H1 (cell line): Measurements from ENCODE around the gene ADARB2. TPM values are rescaled to one million over a fixed set of nuclear protein-coding genes. Genes with fewer than 3 reads are reported as not detected.

Experiments
- CTCF ChIA-PET: fragments of 300-600 bp; sonication (Branson Sonifier 250); formaldehyde crosslinking; loops from one replicate; lab custom pipeline; 2021; ENCODE audit not compliant: partially characterized antibody; lab: Charles Lee
- POLR2A ChIA-PET: fragments of 300-600 bp; sonication (Branson Sonifier 250); formaldehyde crosslinking; loops from one replicate; lab custom pipeline; 2021; ENCODE audit warnings: inconsistent platforms; ENCODE audit not compliant: partially characterized antibody; lab: Charles Lee
- DNase-seq, 2 experiments: peaks; one replicate each; pipeline versions ENCODE4 v3.0.0 to v3.0.0-alpha.2; 2010 to 2022; ENCODE audit warnings: low spot score in 2 of 2, low read depth in 1 of 2, mixed read lengths in 1 of 2
- FAIRE-seq: peaks from 2 replicates; lab custom pipeline; 2011; peaks lifted over from hg19 to GRCh38; lab: Jason Lieb, UNC
- H2AFZ ChIP-seq: 2 replicates; pipeline ENCODE4 v1.8.1; 2012; ENCODE audit warnings: low read length, inconsistent platforms
- H2AK5ac ChIP-seq: 2 replicates; pipeline ENCODE4 v1.6.1; 2013; ENCODE audit warnings: low read depth, low read length
- H2BK120ac ChIP-seq: replicated peaks from 2 replicates; pipeline ENCODE3; 2013; ENCODE audit warnings: low read depth, low read length, inconsistent platforms
- H2BK12ac ChIP-seq: 2 replicates; pipeline ENCODE4 v1.6.1; 2013; ENCODE audit warnings: low read depth, low read length
- H2BK15ac ChIP-seq: 2 replicates; pipeline ENCODE4 v1.6.1; 2013; ENCODE audit warnings: low read length
- H2BK20ac ChIP-seq: 2 replicates; pipeline ENCODE4 v1.6.1; 2013; ENCODE audit warnings: low read length
- H2BK5ac ChIP-seq: 2 replicates; pipeline ENCODE4 v1.6.1; 2013; ENCODE audit warnings: low read depth, low read length
- H3K14ac ChIP-seq: 2 replicates; pipeline ENCODE4 v1.6.1; 2013; ENCODE audit warnings: inconsistent platforms; ENCODE audit not compliant: insufficient read length
- H3K18ac ChIP-seq: 2 replicates; pipeline ENCODE4 v1.6.1; 2013; ENCODE audit warnings: low read length; ENCODE audit errors: extremely low read depth
- H3K23ac ChIP-seq: 2 replicates; pipeline ENCODE4 v1.6.1; 2013; ENCODE audit warnings: inconsistent platforms; ENCODE audit not compliant: insufficient read length
- H3K23me2 ChIP-seq: 2 replicates; pipeline ENCODE4 v1.6.1; 2013; ENCODE audit warnings: low read depth, low read length
- H3K27ac ChIP-seq: 2 replicates; pipeline ENCODE4 v1.6.1; 2011; ENCODE audit warnings: low read depth, low read length, inconsistent platforms
- H3K27me3 ChIP-seq, 4 experiments: replicated peaks in 1 of 4; 1 replicate in 1 of 4; 2 replicates in 3 of 4; pipeline versions ENCODE4 v1.6.1 to v1.8.1; 2011 to 2013; ENCODE audit warnings: low read length in 3 of 4, mild to moderate bottlenecking in 3 of 4, inconsistent platforms in 2 of 4, mixed read lengths in 2 of 4, moderate library complexity in 1 of 4; ENCODE audit not compliant: control insufficient read depth in 3 of 4, insufficient read depth in 3 of 4; ENCODE audit errors: extremely low read depth in 1 of 4
- H3K36me3 ChIP-seq, 4 experiments: 2 replicates each; pipeline versions ENCODE4 v1.6.1 to v1.8.1; 2011 to 2013; ENCODE audit warnings: mild to moderate bottlenecking in 4 of 4, low read length in 3 of 4, moderate library complexity in 2 of 4, control low read depth in 1 of 4, inconsistent platforms in 1 of 4; ENCODE audit not compliant: insufficient read depth in 4 of 4, control insufficient read depth in 2 of 4
- H3K4ac ChIP-seq: replicated peaks from 2 replicates; pipeline ENCODE3; 2013; ENCODE audit warnings: low read length, low read depth, mixed read lengths, inconsistent platforms; ENCODE audit not compliant: insufficient read length
- H3K4me1 ChIP-seq, 4 experiments: replicated peaks in 1 of 4; 1 replicate in 1 of 4; 2 replicates in 3 of 4; pipeline versions ENCODE4 v1.6.1 to v1.8.1; 2011 to 2013; ENCODE audit warnings: low read length in 3 of 4, inconsistent platforms in 2 of 4, mixed read lengths in 1 of 4; ENCODE audit not compliant: insufficient read depth in 4 of 4, control insufficient read depth in 3 of 4
- H3K4me2 ChIP-seq, 2 experiments: 2 replicates each; pipeline versions ENCODE4 v1.6.1 to v1.8.1; 2011 to 2013; ENCODE audit warnings: low read depth in 2 of 2, low read length in 2 of 2, control low read depth in 1 of 2, inconsistent platforms in 1 of 2, mild to moderate bottlenecking in 1 of 2; ENCODE audit not compliant: insufficient read depth in 1 of 2
- H3K4me3 ChIP-seq, 4 experiments: fragments of 200-600, 300-600 bp in 1 of 4; sonication (generic), shearing (Covaris generic), sonication (Bioruptor Twin) in 1 of 4; 2 replicates each; pipeline versions ENCODE4 v1.5.1 to v1.8.1; 2011 to 2016; ENCODE audit warnings: low read length in 4 of 4, low read depth in 3 of 4, control low read depth in 2 of 4, inconsistent platforms in 2 of 4, mild to moderate bottlenecking in 2 of 4, mixed read lengths in 1 of 4, moderate library complexity in 1 of 4; ENCODE audit not compliant: insufficient read depth in 2 of 4; ENCODE audit errors: extremely low read depth in 1 of 4
- H3K56ac ChIP-seq: replicated peaks from 2 replicates; pipeline ENCODE3; 2013; ENCODE audit warnings: low read depth, mild to moderate bottlenecking, mixed read lengths, low read length, inconsistent platforms; ENCODE audit not compliant: insufficient read length
- H3K79me1 ChIP-seq: 2 replicates; pipeline ENCODE4 v1.6.1; 2013; ENCODE audit warnings: low read depth, low read length, control low read depth
- H3K79me2 ChIP-seq, 2 experiments: 2 replicates each; pipeline versions ENCODE4 v1.6.1 to v1.8.1; 2012 to 2013; ENCODE audit warnings: low read length in 2 of 2, mild to moderate bottlenecking in 2 of 2, inconsistent platforms in 1 of 2; ENCODE audit not compliant: insufficient read depth in 2 of 2, control insufficient read depth in 1 of 2
- H3K9ac ChIP-seq, 4 experiments: replicated peaks in 1 of 4; 1 replicate in 1 of 4; 2 replicates in 3 of 4; pipeline versions ENCODE4 v1.6.1 to v1.8.1; 2011 to 2013; ENCODE audit warnings: low read depth in 3 of 4, low read length in 3 of 4, control low read depth in 2 of 4, mild to moderate bottlenecking in 2 of 4, moderate library complexity in 2 of 4, inconsistent platforms in 1 of 4; ENCODE audit errors: extremely low read depth in 1 of 4
- H3K9me3 ChIP-seq, 2 experiments: 2 replicates each; pipeline versions ENCODE4 v1.6.1 to v1.8.1; 2012 to 2013; ENCODE audit warnings: mild to moderate bottlenecking in 2 of 2, moderate library complexity in 2 of 2, control low read depth in 1 of 2, inconsistent platforms in 1 of 2, low read depth in 1 of 2, low read length in 1 of 2, mixed read lengths in 1 of 2; ENCODE audit not compliant: insufficient read depth in 2 of 2
- H4K20me1 ChIP-seq, 2 experiments: replicated peaks in 1 of 2; 2 replicates each; pipeline versions ENCODE3 to v1.8.1; 2011 to 2013; ENCODE audit warnings: inconsistent platforms in 2 of 2, low read length in 2 of 2, mild to moderate bottlenecking in 1 of 2; ENCODE audit not compliant: insufficient read depth in 2 of 2, control insufficient read depth in 1 of 2
- H4K5ac ChIP-seq: 2 replicates; pipeline ENCODE4 v1.6.1; 2013; ENCODE audit warnings: low read length, low read depth, mixed read lengths, inconsistent platforms; ENCODE audit not compliant: insufficient read length
- H4K8ac ChIP-seq: 2 replicates; pipeline ENCODE4 v1.8.0; 2013; ENCODE audit warnings: mild to moderate bottlenecking, moderate library complexity, low read length, inconsistent platforms; ENCODE audit not compliant: insufficient read depth; ENCODE audit errors: extremely low read depth
- H4K91ac ChIP-seq: replicated peaks from 2 replicates; pipeline ENCODE3; 2013; ENCODE audit warnings: low read length, mixed read lengths, inconsistent platforms; ENCODE audit not compliant: insufficient read length
- ATF2 ChIP-seq: IDR thresholded peaks from 2 replicates; pipeline ENCODE4 v1.6.1; 2012; ENCODE audit warnings: low read length, inconsistent platforms
- BCL11A ChIP-seq, 2 experiments: IDR thresholded peaks; one replicate each; pipeline ENCODE4 v1.6.1; 2011; ENCODE audit warnings: low read depth in 2 of 2, low read length in 2 of 2, mild to moderate bottlenecking in 2 of 2
- CREB1 ChIP-seq: IDR thresholded peaks from 2 replicates; pipeline ENCODE4 v1.6.1; 2012; ENCODE audit warnings: inconsistent platforms
- CTBP2 ChIP-seq: IDR thresholded peaks from 2 replicates; pipeline ENCODE4 v1.7.0; 2011; ENCODE audit warnings: borderline replicate concordance, mild to moderate bottlenecking, moderate library complexity, mixed read lengths, low read length; ENCODE audit not compliant: insufficient read depth, insufficient read length
- KDM1A ChIP-seq: fragments of 200-600, 300-600 bp; sonication (generic); IDR thresholded peaks from 2 replicates; pipeline ENCODE4 v1.7.1; 2016; ENCODE audit warnings: mild to moderate bottlenecking, low read length, borderline replicate concordance
- NANOG ChIP-seq: IDR thresholded peaks from 2 replicates; pipeline ENCODE4 v1.6.1; 2011; ENCODE audit warnings: low read length, low read depth, mild to moderate bottlenecking, inconsistent platforms; ENCODE audit not compliant: insufficient read depth, poor library complexity, severe bottlenecking
- SIN3A ChIP-seq, 2 experiments: IDR thresholded peaks in 1 of 2; conservative IDR thresholded peaks in 1 of 2; 2 replicates each; pipeline ENCODE4 v1.6.1; 2011 to 2012; ENCODE audit warnings: low read length in 2 of 2, improper control_type of control experiment in 1 of 2, low read depth in 1 of 2, mild to moderate bottlenecking in 1 of 2
- TBP ChIP-seq: IDR thresholded peaks from 2 replicates; pipeline ENCODE4 v1.6.1; 2011; ENCODE audit warnings: low read depth, low read length, improper control_type of control experiment
- YY1 ChIP-seq: IDR thresholded peaks from 2 replicates; pipeline ENCODE4 v1.6.1; 2011; ENCODE audit warnings: low read depth, mild to moderate bottlenecking, low read length
- WGBS, 2 experiments: shearing (Covaris generic) in 1 of 2; methylation state at CpG; one replicate each; pipeline versions ENCODE4 v1.1.6 to v1.1.7; 2013 to 2015; ENCODE audit warnings: low lambda C conversion rate in 2 of 2, mixed read lengths in 2 of 2, inconsistent platforms in 1 of 2, low coverage in 1 of 2, missing lambda C conversion rate in 1 of 2; ENCODE audit not compliant: insufficient replicate concordance in 2 of 2, insufficient coverage in 1 of 2, insufficient read length in 1 of 2; ENCODE audit errors: extremely low coverage in 1 of 2, missing lambda C conversion rate in 1 of 2; 5-methylcytosine and 5-hydroxymethylcytosine counted together
- polyA plus RNA-seq, 7 experiments: library from polyadenylated mRNA; depleted of rRNA in 3 of 7; stranded (reverse) in 5 of 7; unstranded in 2 of 7; fragments of >200 nt in 5 of 7; fragments of 200-250 nt in 2 of 7; gene quantifications; 1 replicate in 5 of 7; 2 replicates in 1 of 7; 4 replicates in 1 of 7; pipeline versions ENCODE4 v1.2.1 to v1.2.3, GENCODE V29; 2011 to 2013; ENCODE audit warnings: missing spikeins in 2 of 7, mixed read lengths in 2 of 7
- total RNA-seq: library from RNA; stranded (reverse); fragmentation: NEBNext Ultra II Directional; extraction: Animal tissue kit (Norgen Biotek cat#: 25700); gene quantifications from 2 replicates; pipeline ENCODE4 v1.2.1, GENCODE V29; 2021
- TF ChIP-seq, protein P1 (sequence below): IDR thresholded peaks from 2 replicates; pipeline ENCODE4 v1.6.1; 2012; ENCODE audit warnings: inconsistent platforms
- TF ChIP-seq, protein P2 (sequence below): IDR thresholded peaks from 2 replicates; pipeline ENCODE4 v1.6.1; 2012; ENCODE audit warnings: inconsistent platforms

The ADARB2 gene
- total and polyA plus RNA-seq, 2 of the 8 experiments (the other 6 are each of a cell fraction or from before 2014, with no cell fraction given): 2.2 to 2.8 TPM

DNA sequence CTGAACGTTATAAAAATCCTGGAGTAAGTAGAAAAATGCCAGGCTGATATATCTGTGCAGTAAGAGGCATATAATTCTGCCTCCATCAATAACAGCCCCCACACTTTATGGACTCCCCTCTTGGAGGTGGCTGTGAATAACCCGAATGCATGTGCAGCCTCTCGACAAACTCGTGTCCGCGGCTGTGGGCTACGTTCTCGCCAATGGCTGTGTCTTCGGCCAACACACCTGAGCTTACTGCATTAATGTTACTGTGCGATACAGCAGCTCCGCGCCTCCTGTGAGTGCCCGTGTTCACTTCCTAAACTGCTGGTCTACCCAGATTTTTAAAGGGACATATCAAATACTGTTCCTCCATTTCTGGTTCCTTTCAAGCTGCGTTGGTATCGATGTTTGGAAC lies 209.4 kb downstream of the ADARB2 start:
- WGBS, 2 experiments: 90% methylated on average over 15 of the region's 15 CpGs; no CpG with 5 or more reads in 1 of the 2 experiments
- no peak for DNase-seq
- no peak overlapping the region for H4K91ac ChIP-seq
- no peak overlapping the region for H3K14ac ChIP-seq
- H3K4me1 ChIP-seq: peaks cover 1 to 9% (median 3%) of the 10 kb centered on the region in 4 experiments; a peak in 4 of 7 replicates
- no peak overlapping the region for H2BK120ac ChIP-seq
- H3K4ac ChIP-seq: no peak overlapping the region
- ChIA-PET CTCF (no interaction called here), POLR2A (no interaction called here)
- no peaks in the 10 kb centered on the region for H3K79me2 ChIP-seq
- H2BK20ac ChIP-seq: no peak overlapping the region
- no peak overlapping the region for H2BK15ac ChIP-seq
- H3K4me2 ChIP-seq: no peak overlapping the region
- H2BK12ac ChIP-seq: no peak overlapping the region
- H3K9ac ChIP-seq: no peak overlapping the region
- no peaks in the 10 kb centered on the region for H3K9me3 ChIP-seq
- peaks cover 2% of the 10 kb centered on the region; the same call in 1 of the 2 replicates for H3K23me2 ChIP-seq
- H2AK5ac ChIP-seq: no peak overlapping the region
- H3K23ac ChIP-seq: no peak overlapping the region
- H4K20me1 ChIP-seq: peaks cover 0 to 6% of the 10 kb centered on the region in 2 experiments
- no peak for FAIRE-seq
- no peak overlapping the region for H3K27ac ChIP-seq
- peak overlapping the region; percentile 57; the same call in 1 of the 2 replicates for H4K8ac ChIP-seq
- no peak overlapping the region for H3K56ac ChIP-seq
- no peak overlapping the region for H2BK5ac ChIP-seq
- peaks cover 3% of the 10 kb centered on the region; the same call in 1 of the 2 replicates for H3K79me1 ChIP-seq
- no peak overlapping the region for H4K5ac ChIP-seq
- peaks cover 0 to 4% (median 0%) of the 10 kb centered on the region in 4 experiments; a peak in 1 of 7 replicates for H3K27me3 ChIP-seq
- no peak overlapping the region for H3K4me3 ChIP-seq
- H2AFZ ChIP-seq: no peak overlapping the region
- H3K18ac ChIP-seq: no peak overlapping the region
- H3K36me3 ChIP-seq: no peaks in the 10 kb centered on the region; a peak in 1 of 8 replicates
- TF ChIP-seq CTBP2 (no peak), TBP (no peak), BCL11A (IDR thresholded peaks at IDR 0.05; ENCODE audit: low read depth in 2 of 2, low read length in 2 of 2) (no peak), NANOG (no peak), CREB1 (no peak), YY1 (no peak), KDM1A (no peak), SIN3A (conservative IDR thresholded peaks at IDR 0.05 in 1 of 2, IDR thresholded peaks at IDR 0.05 in 1 of 2; ENCODE audit: low read depth in 1 of 2, low read length in 2 of 2) (no peak), ATF2 (no peak)
- TF ChIP-seq, protein P1, sequence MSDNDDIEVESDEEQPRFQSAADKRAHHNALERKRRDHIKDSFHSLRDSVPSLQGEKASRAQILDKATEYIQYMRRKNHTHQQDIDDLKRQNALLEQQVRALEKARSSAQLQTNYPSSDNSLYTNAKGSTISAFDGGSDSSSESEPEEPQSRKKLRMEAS: no peak
- TF ChIP-seq, protein P2, sequence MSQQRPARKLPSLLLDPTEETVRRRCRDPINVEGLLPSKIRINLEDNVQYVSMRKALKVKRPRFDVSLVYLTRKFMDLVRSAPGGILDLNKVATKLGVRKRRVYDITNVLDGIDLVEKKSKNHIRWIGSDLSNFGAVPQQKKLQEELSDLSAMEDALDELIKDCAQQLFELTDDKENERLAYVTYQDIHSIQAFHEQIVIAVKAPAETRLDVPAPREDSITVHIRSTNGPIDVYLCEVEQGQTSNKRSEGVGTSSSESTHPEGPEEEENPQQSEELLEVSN: no peak
